A673 (cell line): ENCODE data around the gene METTL8. TPM values are rescaled to one million over a fixed set of nuclear protein-coding genes. Genes with fewer than 3 reads are reported as not detected.

Experiments used
- BruUV-seq: library from RNA; stranded (reverse); fragments of 400-500 nt; replicated peaks from 2 replicates; lab custom pipeline; 2021; lab: Mats Ljungman, UMichigan
- CTCF ChIA-PET: fragments of 300-600 bp; sonication (Branson Sonifier 250); formaldehyde crosslinking; loops from one replicate; lab custom pipeline; 2022; ENCODE audit warnings: antibody characterized with exemption; lab: Charles Lee
- POLR2A ChIA-PET: fragments of 300-600 bp; sonication (Branson Sonifier 250); formaldehyde crosslinking; loops from one replicate; lab custom pipeline; 2022; ENCODE audit warnings: antibody characterized with exemption; ENCODE audit not compliant: low non-redundant PET; lab: Charles Lee
- DNase-seq: peaks from one replicate; pipeline ENCODE4 v3.0.0-alpha.2; 2015; ENCODE audit warnings: low spot score
- H3K27ac ChIP-seq: fragments of 200-600 bp; sonication (generic); 2 replicates; pipeline ENCODE4 v1.5.1; 2016; ENCODE audit warnings: mixed run types, low read depth, mild to moderate bottlenecking, mixed read lengths, antibody characterized with exemption, low read length; ENCODE audit not compliant: poor library complexity, severe bottlenecking
- H3K27me3 ChIP-seq: fragments of 200-600 bp; sonication (generic); replicated peaks from 2 replicates; pipeline ENCODE4 v1.6.1; 2017; ENCODE audit warnings: mixed run types, low read depth, mild to moderate bottlenecking, mixed read lengths, antibody characterized with exemption, low read length; ENCODE audit not compliant: insufficient read depth, poor library complexity
- H3K36me3 ChIP-seq: fragments of 200-600 bp; sonication (generic); 2 replicates; pipeline ENCODE4 v1.6.1; 2016; ENCODE audit warnings: mixed run types, mild to moderate bottlenecking, mixed read lengths, antibody characterized with exemption, low read length; ENCODE audit not compliant: insufficient read depth, poor library complexity, severe bottlenecking
- H3K4me1 ChIP-seq: fragments of 200-600 bp; sonication (generic); 2 replicates; pipeline ENCODE4 v1.6.1; 2017; ENCODE audit warnings: mixed run types, mild to moderate bottlenecking, mixed read lengths, antibody characterized with exemption, low read length; ENCODE audit not compliant: insufficient read depth, poor library complexity, severe bottlenecking
- H3K4me3 ChIP-seq: fragments of 200-600 bp; sonication (generic); 2 replicates; pipeline ENCODE4 v1.5.1; 2016; ENCODE audit warnings: low read depth, mixed run types, mild to moderate bottlenecking, mixed read lengths, low read length; ENCODE audit not compliant: poor library complexity, severe bottlenecking
- H3K9me3 ChIP-seq: fragments of 200-600 bp; sonication (generic); 2 replicates; pipeline ENCODE4 v1.6.1; 2016; ENCODE audit warnings: mixed run types, low read depth, mild to moderate bottlenecking, mixed read lengths, antibody characterized with exemption, low read length; ENCODE audit not compliant: poor library complexity, severe bottlenecking
- CTCF ChIP-seq: fragments of 300-800, 200-600 bp; sonication (generic); conservative IDR thresholded peaks from 2 replicates; pipeline ENCODE4 v1.5.1; 2017; ENCODE audit warnings: low read depth, mild to moderate bottlenecking, antibody characterized with exemption, low read length, moderate library complexity, mixed read lengths
- EZH2 ChIP-seq: fragments of 200-600 bp; sonication (generic); IDR thresholded peaks from 2 replicates; pipeline ENCODE4 v1.6.1; 2017; ENCODE audit warnings: borderline replicate concordance, low read depth, mild to moderate bottlenecking, mixed read lengths, antibody characterized with exemption, low read length; ENCODE audit not compliant: poor library complexity, severe bottlenecking
- intact Hi-C: fragments of 100-400 bp; cut with micrococcal nuclease; formaldehyde crosslinking; loops from one replicate; pipeline ENCODE4 v1.10.0; 2022; ENCODE audit not compliant: unreplicated experiment
- total RNA-seq: library from RNA; stranded (reverse); gene quantifications from 2 replicates; pipeline ENCODE4 v1.2.3, GENCODE V29; 2021

METTL8 gene
- total RNA-seq, 1 experiment from 2014 or later = 33.5 TPM

- POLR2A ChIA-PET = no interaction called here
- TF ChIP-seq EZH2 (no peak), CTCF (no peak)
- H3K4me1 ChIP-seq = peaks cover 29% of the 10 kb centered on the region
- no peak for DNase-seq
- intact Hi-C loops = loop anchor here (5.0 kb wide), 2 partner anchors 270 to 460 kb away; partner anchors contain the start of gene TLK1
- peaks cover 18% of the 10 kb centered on the region for H3K36me3 ChIP-seq
- peak overlapping the region; percentile 94 for H3K27ac ChIP-seq
- peak overlapping the region; percentile 80 for H3K4me3 ChIP-seq
- BruUV-seq = no TSS peak
- H3K9me3 ChIP-seq = no peaks in the 10 kb centered on the region
- CTCF ChIA-PET = interaction anchor here (0.7 kb wide), 1 partner anchor 164 kb away, joined by 3 read pairs; no protein-coding TSS in a partner anchor
- H3K27me3 ChIP-seq = no peaks in the 10 kb centered on the region
These were observed 1.4 kb downstream of the METTL8 start for GRCh38 chr2:171432206-171432968.

- no peak overlapping the region for H3K4me3 ChIP-seq
- ChIA-PET CTCF (interaction anchor here (0.7 kb wide), 1 partner anchor 165 kb away, joined by 3 read pairs; no protein-coding TSS in a partner anchor), POLR2A (no interaction called here)
These were observed 2.1 kb downstream of the METTL8 start for GRCh38 chr2:171431677-171432167.

More at GRCh38 chr2:171431677-171432167, 2.1 kb downstream of the METTL8 start:
- Histone ChIP-seq H3K4me1 (peaks cover 29% of the 10 kb centered on the region), H3K9me3 (no peaks in the 10 kb centered on the region), H3K27me3 (no peaks in the 10 kb centered on the region), H3K36me3 (peaks cover 12% of the 10 kb centered on the region), H3K27ac (peak overlapping the region; percentile 73)
- TF ChIP-seq CTCF (no peak), EZH2 (no peak)
- intact Hi-C loops = loop anchor here (5.0 kb wide), 2 partner anchors 269 to 459 kb away; partner anchors contain the start of gene TLK1
- BruUV-seq = no TSS peak
- no peak for DNase-seq
